Measurements from ENCODE around the gene INO80.
"Not testable (repeated sequence)": the region's sequence is repeated elsewhere in the genome, so short reads cannot be mapped to it uniquely, and the experiment has no call there.

INO80 gene

GRCh38 chr15:41116116-41116961 is at the start of gene INO80:
Gene INO80, minus strand, starts transcription at chr15:41116280. Its CDS starts 19,970 bp downstream, at chr15:41096310.
- peak; percentile 96 to 97 for DNase-seq (ENCODE audit: low read depth in 2 of 2)

DNA sequence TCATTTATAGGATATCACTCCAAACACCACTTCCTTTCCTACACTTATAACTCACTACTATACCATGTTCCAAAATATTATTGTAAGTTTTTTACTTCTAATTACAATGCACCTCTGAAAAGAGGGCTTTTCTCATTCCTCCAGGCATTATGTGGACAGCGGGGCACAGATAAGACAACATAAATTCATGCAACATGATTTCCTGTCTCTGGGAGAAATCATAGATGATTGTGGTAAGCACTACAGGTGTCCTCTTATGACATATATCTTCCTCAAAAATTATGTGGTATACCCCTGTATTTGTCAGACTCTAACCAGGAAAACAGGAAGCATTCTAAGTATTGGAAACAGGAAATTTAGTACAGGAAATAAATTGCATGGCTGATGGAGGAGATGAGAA is 45.7 kb upstream of the INO80 start:
- no peak for DNase-seq (ENCODE audit: low read depth in 2 of 2)

GRCh38 chr15:41161336-41161735 is 45.3 kb upstream of the INO80 start:
- peak; percentile 15 to 19 for DNase-seq (ENCODE audit: low read depth in 2 of 2)

GRCh38 chr15:41160639-41161315 is 44.7 kb upstream of the INO80 start:
- DNase-seq (ENCODE audit: low read depth in 2 of 2): peak; percentile 20 to 29

DNA sequence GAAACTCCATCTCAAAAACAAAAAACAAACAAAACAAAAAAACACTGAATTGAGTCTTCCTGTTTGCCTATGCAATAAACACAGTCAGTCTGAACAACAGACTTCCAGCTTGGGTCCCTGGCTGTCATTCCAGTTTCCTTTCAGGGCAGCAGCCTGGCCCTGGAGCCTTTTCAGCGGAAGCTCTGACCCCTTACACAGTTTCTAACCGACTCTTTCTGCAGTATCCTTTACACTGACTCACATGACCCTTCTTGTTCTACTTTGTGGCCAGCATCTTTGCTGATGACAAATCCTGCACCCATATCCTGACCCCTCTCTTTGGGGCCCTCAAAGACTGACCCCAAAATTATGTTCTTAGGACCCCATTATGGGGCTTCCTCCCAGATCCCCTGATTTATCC is 38.3 kb upstream of the INO80 start:
- DNase-seq (ENCODE audit: low read depth in 2 of 2): no peak

- DNase-seq (ENCODE audit: low read depth in 2 of 2): no peak
These were observed 37.7 kb upstream of the INO80 start for GRCh38 chr15:41153733-41154132.

- no peak for DNase-seq (ENCODE audit: low read depth in 2 of 2)
These were observed 35.4 kb upstream of the INO80 start for GRCh38 chr15:41151451-41152005.

DNA sequence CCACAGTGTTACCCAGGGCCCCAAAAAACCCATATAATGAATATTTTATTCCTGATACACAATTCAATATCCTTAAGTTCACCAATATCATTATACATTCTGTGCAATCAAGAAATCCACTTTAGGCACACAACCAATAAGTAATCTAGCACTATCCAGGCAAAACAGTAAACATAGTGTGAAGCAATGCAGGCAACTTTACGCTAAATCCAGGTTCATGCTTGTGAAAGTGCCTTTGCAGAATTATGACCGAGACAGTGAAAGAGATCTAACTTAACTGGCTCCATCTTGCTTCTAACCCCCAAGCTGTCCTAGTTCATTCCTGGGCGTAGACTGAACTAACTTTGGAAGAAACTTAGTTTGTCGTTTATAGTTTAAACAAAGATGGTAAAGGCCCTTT is 34.2 kb upstream of the INO80 start:
- DNase-seq (ENCODE audit: low read depth in 2 of 2): no peak

DNA sequence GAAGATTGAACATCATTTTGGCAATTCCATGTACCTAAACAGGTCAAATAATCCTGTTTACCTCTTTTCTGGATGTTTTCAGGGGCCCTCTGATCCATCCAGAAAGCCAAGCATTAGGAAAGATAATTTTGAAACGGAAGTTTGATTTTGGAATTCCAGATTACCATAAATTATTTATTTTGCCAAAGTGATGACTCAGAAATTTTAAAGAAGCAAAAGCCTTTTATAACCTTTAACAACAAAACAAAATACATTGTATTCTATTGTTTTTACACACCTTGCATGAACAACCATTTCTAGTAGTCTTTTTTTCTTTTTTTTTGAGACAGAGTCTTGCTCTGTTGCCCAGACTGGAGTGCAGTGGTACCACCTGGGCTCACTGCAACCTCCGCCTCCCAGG is 32.0 kb upstream of the INO80 start:
- no peak for DNase-seq (ENCODE audit: low read depth in 2 of 2)

DNA sequence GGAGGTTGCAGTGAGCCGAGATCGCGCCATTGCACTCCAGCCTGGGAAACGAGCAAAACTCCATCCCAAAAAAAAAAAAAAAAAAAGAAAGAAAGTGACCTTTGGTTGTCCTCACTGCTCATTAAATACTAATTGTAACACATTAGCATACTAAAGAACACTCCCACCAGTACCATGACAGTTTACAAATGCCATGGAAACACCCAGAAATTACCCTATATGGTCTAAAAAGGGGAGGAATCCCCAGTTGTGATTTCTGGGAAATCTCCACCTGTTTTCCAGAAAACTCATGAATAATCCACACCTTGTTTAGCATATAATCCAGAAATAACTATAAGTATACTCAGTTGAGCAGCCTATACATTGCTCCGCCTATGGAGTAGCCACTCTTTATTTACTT is 23.5 kb upstream of the INO80 start:
- no peak for DNase-seq (ENCODE audit: low read depth in 2 of 2)

DNA sequence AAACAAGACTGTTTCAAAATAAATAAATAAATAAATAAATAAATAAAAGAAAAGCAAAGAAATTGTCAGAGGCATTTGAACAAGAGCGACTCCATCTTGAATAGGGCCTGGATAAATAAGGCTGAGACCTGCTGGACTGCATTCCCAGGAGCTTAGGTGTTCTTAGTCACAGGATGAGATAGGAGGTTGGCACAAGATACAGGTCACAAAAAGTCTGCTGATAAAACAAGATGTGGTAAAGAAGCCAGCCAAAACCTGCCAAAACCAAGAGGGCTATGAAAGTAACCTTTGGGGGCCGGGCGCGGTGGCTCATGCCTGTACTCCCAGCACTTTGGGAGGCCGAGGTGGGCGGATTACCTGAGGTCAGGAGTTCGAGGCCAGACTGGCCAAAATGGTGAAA is 23.0 kb upstream of the INO80 start:
- DNase-seq (ENCODE audit: low read depth in 2 of 2): not testable (repeated sequence)

DNA sequence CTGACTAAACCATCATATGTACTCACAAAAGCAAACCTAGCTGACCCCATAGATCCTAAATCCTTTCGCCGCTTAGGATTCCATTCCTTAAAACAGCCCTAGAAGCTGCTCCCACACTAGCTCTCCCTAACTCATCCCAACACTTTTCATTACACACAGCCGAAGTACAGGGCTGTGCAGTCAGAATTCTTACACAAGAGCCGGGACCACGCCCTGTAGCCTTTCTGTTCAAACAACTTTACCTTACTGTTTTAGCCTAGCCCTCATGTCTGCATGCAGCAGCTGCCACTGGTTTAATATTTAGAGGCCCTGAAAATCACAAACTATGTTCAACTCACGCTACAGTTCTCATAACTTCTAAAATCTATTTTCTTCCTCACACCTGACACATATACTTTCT is 19.5 kb upstream of the INO80 start:
- not testable (repeated sequence) for DNase-seq (ENCODE audit: low read depth in 2 of 2)

- no peak for DNase-seq (ENCODE audit: low read depth in 2 of 2)
These were observed 17.4 kb upstream of the INO80 start for GRCh38 chr15:41133454-41133853.

DNA sequence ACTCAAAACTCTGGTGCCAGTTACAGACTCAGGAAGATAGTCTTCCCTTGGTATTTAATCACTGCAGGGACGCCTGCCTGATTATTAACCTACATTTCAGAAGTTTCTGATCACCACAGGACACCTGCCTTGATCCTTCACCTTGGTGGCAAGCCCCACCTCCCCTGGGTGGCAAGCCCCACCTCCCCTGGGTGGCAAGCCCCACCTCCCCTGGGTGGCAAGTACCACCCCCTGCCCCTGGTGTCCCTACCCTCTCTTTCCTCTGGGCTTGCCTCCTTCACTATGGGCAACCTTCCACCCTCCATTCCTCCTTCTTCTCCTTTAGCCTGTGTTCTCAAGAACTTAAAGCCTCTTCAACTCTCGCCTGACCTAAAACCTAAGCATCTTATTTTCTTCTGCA is 16.0 kb upstream of the INO80 start:
- not testable (repeated sequence) for DNase-seq (ENCODE audit: low read depth in 2 of 2)

DNA sequence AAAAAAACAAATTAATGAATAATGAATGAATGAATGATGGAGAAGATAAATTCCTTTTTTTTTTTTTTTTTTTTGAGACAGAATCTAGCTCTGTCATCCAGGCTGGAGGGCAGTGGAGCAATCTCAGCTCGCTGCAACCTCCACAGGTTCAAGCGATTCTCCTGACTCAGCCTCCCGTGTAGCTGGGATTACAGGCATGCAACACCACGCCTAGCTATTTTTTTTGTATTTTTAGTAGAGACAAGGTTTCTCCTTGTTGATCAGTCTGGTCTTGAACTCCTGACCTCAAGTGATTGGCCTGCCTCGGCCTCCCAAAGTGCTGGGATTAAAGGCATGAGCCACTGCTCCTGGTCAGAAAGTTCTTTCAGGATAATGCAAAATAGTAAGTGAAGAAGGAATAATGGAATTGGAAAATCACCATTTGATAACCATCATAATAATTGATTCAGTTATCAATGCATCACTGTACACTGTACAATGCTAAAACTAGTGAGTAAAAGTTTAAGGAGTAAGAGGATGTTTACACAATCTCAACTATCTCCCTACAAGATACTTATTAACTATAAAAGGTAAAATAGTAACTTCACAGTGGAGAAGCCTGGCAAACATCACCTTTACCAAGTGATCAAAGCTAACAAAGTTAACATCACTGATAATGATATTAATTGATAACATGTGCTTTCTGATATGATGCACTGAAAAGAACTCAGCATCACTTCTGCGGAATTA is 12.3 kb upstream of the INO80 start:
- no peak for DNase-seq (ENCODE audit: low read depth in 2 of 2)

DNA sequence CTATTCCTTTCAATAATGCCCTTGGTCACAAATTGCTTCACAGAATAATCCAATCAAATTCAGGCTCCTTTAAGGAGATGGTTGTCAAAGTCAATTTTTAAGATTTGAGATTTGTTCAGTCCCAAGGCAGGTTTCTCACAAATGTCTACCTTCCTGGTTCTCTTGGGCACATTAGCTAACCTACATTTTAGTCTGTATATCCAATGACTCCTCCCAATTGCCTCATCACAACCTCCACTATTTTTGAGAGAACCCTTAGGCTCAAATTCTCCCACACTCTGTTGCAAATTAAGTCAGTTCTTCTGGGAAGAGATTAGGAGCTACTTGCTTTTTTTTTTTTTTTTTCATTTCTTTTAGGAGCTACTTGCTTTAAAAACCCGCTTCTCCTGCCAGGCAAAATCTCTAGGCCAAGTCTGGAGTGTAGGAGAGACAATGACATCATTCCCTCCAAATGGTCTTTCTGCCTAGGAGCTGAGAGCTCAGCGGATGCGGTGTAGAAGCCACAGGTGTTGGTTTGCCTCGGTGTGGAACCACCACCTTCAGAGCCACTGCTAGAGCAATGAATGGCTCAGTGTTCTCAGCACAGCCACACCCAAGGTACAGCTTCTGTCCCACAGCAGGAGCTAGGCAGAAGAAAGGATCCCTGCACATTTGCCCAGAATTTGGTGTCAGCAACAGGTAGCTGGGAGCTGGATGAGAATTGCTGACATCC is 10.0 kb upstream of the INO80 start:
- DNase-seq (ENCODE audit: low read depth in 2 of 2): no peak

DNA sequence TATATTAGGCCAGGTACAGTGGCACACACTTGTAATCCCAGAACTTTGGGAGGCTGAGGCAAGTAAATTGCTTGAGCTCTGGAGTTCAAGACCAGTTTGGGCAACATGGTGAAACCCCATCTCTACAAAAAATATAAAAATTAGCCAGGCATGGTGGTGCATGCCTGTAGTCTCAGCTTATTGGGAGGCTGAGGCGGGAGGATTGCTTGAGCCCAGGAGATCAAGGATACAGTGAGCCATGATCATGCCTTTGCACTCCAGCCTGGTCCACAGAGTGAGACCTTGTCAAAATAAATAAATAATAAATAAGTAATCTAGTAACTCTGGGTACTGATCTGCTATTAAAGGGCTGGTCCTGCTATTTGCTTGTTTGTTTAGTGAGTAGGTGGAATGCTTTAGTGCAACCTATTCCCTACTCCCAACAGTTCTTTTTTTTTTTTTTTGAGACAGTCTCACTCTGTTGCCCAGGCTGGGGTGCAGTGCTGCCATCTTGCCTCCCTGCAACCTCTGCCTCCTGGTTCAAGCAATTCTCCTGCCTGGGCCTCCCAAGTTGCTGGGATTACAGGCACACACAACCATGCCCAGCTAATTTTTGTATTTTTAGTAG is 9.1 kb upstream of the INO80 start:
- DNase-seq (ENCODE audit: low read depth in 2 of 2): no peak

DNA sequence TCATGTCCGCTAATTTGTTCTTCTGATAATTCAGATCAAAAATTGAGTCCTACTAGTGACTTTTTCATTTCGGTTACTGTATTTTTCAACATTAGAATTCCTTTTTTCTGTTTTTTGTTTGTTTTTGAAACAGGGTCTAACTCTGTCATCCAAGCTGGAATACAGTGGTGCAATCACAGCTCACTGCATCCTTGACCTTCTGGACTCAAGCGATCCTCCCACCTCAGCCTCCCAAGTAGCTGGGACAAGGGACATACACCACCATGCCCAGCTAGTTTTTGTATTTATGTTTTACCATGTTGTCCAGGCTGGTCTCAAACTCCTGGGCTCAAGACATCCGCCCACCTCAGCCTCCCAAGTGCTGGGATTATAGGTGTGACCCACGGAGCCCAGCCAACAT is 8.0 kb upstream of the INO80 start:
- no peak for DNase-seq (ENCODE audit: low read depth in 2 of 2)

DNA sequence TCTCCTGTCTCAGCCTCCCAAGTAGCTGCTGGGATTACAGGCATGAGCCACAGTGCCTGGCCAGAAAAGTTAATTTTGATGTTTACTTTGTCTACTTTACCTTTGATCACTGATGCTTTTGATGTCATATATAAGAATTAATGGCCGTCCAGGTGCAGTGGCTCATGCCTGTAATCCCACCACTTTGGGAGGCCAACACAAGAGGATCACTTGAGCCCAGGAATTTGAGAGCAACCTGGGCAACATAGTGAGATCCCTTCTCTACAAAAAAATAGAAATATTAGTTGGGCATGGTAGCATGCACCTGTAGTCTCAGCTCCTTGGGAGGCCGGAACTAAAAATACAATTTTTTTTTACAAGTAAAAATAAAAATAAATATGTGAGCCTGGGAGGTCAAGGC is 6.8 kb upstream of the INO80 start:
- no peak for DNase-seq (ENCODE audit: low read depth in 2 of 2)

DNA sequence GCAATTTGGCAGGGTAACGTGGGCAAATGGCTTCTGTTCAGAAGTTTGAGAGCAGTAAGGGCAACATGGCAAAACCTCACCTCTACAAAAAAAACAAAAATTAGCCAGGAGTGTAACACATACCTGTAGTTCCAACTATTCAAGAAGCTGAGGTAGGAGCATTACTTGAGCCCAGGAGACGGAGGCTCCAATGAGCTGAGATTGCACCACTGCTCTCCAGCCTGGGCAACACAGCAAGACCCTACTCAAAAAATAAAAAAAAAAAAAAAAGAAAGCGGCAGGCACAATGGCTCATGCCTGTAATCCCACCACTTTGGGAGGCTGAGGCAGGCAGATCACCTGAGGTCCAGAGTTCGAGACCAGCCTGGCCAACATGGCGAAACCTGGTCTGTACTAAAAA is 5.9 kb upstream of the INO80 start:
- DNase-seq (ENCODE audit: low read depth in 2 of 2): no peak

GRCh38 chr15:41116962-41117252 is 827 bp upstream of the INO80 start:
- DNase-seq (ENCODE audit: low read depth in 2 of 2): no peak
